Panc1 (cell line): ENCODE measurements around the gene TMEM161A. TPM values are rescaled to one million over a fixed set of nuclear protein-coding genes. Genes with fewer than 3 reads are reported as not detected.

Source experiments
- ATAC-seq: fragments of 200-7000 bp; cut with Tn5 transposase; 2 replicates; pipeline ENCODE4 v1.9.1; 2020; ENCODE audit warnings: mild to moderate bottlenecking, moderate library complexity
- BruUV-seq: library from RNA; stranded (reverse); fragments of 400-500 nt; replicated peaks from 2 replicates; lab custom pipeline; 2021; lab: Mats Ljungman, UMichigan
- CTCF ChIA-PET: fragments of 300-600 bp; sonication (Branson Sonifier 250); formaldehyde crosslinking; loops from one replicate; lab custom pipeline; 2022; ENCODE audit warnings: antibody characterized with exemption; lab: Charles Lee
- POLR2A ChIA-PET: fragments of 300-600 bp; sonication (Branson Sonifier 250); formaldehyde crosslinking; loops from one replicate; lab custom pipeline; 2022; ENCODE audit warnings: antibody characterized with exemption; lab: Charles Lee
- DNase-seq: peaks from one replicate; pipeline ENCODE4 v3.0.0-alpha.2; 2010; ENCODE audit warnings: low read depth, low spot score
- H3K27ac ChIP-seq: 2 replicates; pipeline ENCODE4 v1.5.1; 2011; ENCODE audit warnings: mild to moderate bottlenecking, low read length, inconsistent platforms
- H3K27me3 ChIP-seq: fragments of 200-500 bp; sonication (Bioruptor generic); 2 replicates; pipeline ENCODE4 v1.6.0; 2014; ENCODE audit warnings: low read length, inconsistent platforms; ENCODE audit not compliant: control insufficient read depth, insufficient read depth
- H3K36me3 ChIP-seq: fragments of 200-500 bp; sonication (Bioruptor generic); 2 replicates; pipeline ENCODE4 v1.5.1; 2014; ENCODE audit warnings: inconsistent platforms, mild to moderate bottlenecking, low read length, moderate library complexity; ENCODE audit not compliant: control insufficient read depth, insufficient read depth
- H3K4me1 ChIP-seq: 2 replicates; pipeline ENCODE4 v1.5.1; 2011; ENCODE audit warnings: inconsistent platforms, mild to moderate bottlenecking, low read length, moderate library complexity; ENCODE audit not compliant: control insufficient read depth, insufficient read depth
- H3K4me3 ChIP-seq, 2 experiments: 2 replicates each; pipeline ENCODE4 v1.5.1; 2011 to 2012; ENCODE audit warnings: low read depth in 2 of 2, low read length in 2 of 2, mild to moderate bottlenecking in 2 of 2, inconsistent platforms in 1 of 2, moderate library complexity in 1 of 2
- H3K9me3 ChIP-seq: fragments of 200-500 bp; sonication (Bioruptor generic); 2 replicates; pipeline ENCODE4 v1.5.1; 2014; ENCODE audit warnings: low read depth, mild to moderate bottlenecking, inconsistent platforms, low read length, moderate library complexity; ENCODE audit not compliant: control insufficient read depth, insufficient read depth
- POLR2AphosphoS5 ChIP-seq: IDR thresholded peaks from 2 replicates; pipeline ENCODE4 v1.6.1; 2012; ENCODE audit warnings: mild to moderate bottlenecking, low read depth, low read length, moderate library complexity
- SIN3A ChIP-seq: IDR thresholded peaks from 2 replicates; pipeline ENCODE4 v1.6.1; 2012; ENCODE audit warnings: low read depth, mild to moderate bottlenecking, low read length, moderate library complexity, borderline replicate concordance; ENCODE audit not compliant: insufficient read depth
- TCF7L2 ChIP-seq: IDR thresholded peaks from 2 replicates; pipeline ENCODE4 v1.6.1; 2011; ENCODE audit warnings: mild to moderate bottlenecking, low read depth, low read length, inconsistent platforms
- in situ Hi-C: cut with HindIII; loops from 2 replicates; pipeline ENCODE4 v1.10.0; 2016; ENCODE audit warnings: low sequenced_read_pairs, low pct_unique_long_range_greater_than_20kb
- intact Hi-C: fragments of 100-400 bp; cut with micrococcal nuclease; formaldehyde crosslinking; loops from one replicate; pipeline ENCODE4 v1.10.0; 2022; ENCODE audit not compliant: unreplicated experiment
- total RNA-seq: library from RNA; stranded (reverse); gene quantifications from one replicate; pipeline ENCODE4 v1.2.1, GENCODE V29; 2021; ENCODE audit not compliant: unreplicated experiment
- TF ChIP-seq, protein P1 (sequence below), 2 experiments: IDR thresholded peaks; 2 replicates each; pipeline ENCODE4 v1.6.1; 2011 to 2012; ENCODE audit warnings: low read depth in 2 of 2, control low read depth in 1 of 2, low read length in 1 of 2, mild to moderate bottlenecking in 1 of 2, moderate library complexity in 1 of 2; ENCODE audit not compliant: insufficient read depth in 1 of 2
- TF ChIP-seq, protein P2 (sequence below): fragments of 450-650 bp; IDR thresholded peaks from 2 replicates; pipeline ENCODE4 v1.5.1; 2017; ENCODE audit warnings: mild to moderate bottlenecking

TMEM161A gene
- total RNA-seq, 1 experiment from 2014 or later = 26.7 TPM

DNA sequence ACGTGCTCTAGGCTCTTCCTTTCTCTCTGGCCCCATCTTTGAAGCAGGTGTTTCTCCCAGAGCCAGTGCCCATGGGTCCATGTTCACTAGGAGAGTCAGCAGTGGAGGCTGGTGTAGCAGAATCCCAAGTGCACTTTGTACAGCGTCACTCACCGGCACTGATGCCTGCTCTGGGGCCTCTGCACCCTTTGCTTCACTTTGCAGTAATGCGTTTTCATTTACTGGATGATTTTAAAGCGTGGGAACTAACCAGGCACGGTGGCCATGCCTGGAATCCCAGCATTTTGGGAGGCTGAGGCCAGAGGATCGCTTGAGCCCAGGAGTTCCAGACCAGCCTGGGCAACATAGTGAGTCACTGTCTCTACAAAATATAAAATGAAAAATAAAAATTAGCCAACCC is 43.8 kb downstream of the TMEM161A start:
- intact Hi-C loops (no loop called here), in situ Hi-C loops (no loop called here)
- TF ChIP-seq, protein P1, sequence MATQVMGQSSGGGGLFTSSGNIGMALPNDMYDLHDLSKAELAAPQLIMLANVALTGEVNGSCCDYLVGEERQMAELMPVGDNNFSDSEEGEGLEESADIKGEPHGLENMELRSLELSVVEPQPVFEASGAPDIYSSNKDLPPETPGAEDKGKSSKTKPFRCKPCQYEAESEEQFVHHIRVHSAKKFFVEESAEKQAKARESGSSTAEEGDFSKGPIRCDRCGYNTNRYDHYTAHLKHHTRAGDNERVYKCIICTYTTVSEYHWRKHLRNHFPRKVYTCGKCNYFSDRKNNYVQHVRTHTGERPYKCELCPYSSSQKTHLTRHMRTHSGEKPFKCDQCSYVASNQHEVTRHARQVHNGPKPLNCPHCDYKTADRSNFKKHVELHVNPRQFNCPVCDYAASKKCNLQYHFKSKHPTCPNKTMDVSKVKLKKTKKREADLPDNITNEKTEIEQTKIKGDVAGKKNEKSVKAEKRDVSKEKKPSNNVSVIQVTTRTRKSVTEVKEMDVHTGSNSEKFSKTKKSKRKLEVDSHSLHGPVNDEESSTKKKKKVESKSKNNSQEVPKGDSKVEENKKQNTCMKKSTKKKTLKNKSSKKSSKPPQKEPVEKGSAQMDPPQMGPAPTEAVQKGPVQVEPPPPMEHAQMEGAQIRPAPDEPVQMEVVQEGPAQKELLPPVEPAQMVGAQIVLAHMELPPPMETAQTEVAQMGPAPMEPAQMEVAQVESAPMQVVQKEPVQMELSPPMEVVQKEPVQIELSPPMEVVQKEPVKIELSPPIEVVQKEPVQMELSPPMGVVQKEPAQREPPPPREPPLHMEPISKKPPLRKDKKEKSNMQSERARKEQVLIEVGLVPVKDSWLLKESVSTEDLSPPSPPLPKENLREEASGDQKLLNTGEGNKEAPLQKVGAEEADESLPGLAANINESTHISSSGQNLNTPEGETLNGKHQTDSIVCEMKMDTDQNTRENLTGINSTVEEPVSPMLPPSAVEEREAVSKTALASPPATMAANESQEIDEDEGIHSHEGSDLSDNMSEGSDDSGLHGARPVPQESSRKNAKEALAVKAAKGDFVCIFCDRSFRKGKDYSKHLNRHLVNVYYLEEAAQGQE (IDR thresholded peaks at IDR 0.05; ENCODE audit: insufficient read depth in 1 of 2, low read depth in 2 of 2, low read length in 1 of 2) = no peak
- TF ChIP-seq, protein P2, sequence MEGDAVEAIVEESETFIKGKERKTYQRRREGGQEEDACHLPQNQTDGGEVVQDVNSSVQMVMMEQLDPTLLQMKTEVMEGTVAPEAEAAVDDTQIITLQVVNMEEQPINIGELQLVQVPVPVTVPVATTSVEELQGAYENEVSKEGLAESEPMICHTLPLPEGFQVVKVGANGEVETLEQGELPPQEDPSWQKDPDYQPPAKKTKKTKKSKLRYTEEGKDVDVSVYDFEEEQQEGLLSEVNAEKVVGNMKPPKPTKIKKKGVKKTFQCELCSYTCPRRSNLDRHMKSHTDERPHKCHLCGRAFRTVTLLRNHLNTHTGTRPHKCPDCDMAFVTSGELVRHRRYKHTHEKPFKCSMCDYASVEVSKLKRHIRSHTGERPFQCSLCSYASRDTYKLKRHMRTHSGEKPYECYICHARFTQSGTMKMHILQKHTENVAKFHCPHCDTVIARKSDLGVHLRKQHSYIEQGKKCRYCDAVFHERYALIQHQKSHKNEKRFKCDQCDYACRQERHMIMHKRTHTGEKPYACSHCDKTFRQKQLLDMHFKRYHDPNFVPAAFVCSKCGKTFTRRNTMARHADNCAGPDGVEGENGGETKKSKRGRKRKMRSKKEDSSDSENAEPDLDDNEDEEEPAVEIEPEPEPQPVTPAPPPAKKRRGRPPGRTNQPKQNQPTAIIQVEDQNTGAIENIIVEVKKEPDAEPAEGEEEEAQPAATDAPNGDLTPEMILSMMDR = no peak
- TF ChIP-seq SIN3A (no peak), TCF7L2 (no peak), POLR2AphosphoS5 (no peak)
- CTCF ChIA-PET = no interaction called here
- Histone ChIP-seq H3K27ac (no peak overlapping the region), H3K4me1 (no peaks in the 10 kb centered on the region), H3K36me3 (no peaks in the 10 kb centered on the region), H3K4me3 (no peak overlapping the region), H3K9me3 (no peaks in the 10 kb centered on the region), H3K27me3 (no peaks in the 10 kb centered on the region)
- POLR2A ChIA-PET = no interaction called here
- DNase-seq (no peak), ATAC-seq (no peak)
- no TSS peak for BruUV-seq

DNA sequence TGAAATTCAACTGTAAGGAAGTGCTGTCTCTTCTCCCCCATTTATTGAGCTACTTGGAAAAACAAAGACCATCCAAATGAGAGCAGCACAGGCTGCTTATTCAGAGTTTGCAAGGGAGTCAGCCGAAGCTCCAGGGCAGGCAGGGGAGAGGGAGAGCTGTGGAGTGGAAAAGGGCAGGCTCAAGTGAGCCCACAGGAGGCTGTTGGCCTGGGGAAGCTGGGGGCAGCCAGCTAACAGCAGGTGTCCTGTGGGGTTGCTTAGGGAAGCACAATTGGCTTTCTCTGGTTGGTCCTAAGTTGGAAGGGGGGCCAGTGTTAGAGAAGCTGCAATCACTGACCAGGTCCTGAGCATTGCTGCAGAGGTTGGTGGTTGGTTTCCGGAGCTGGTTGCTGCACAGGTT is 50.6 kb downstream of the TMEM161A start:
- no peak overlapping the region for H3K4me3 ChIP-seq
- intact Hi-C loops = no loop called here
- H3K36me3 ChIP-seq = no peaks in the 10 kb centered on the region
- H3K9me3 ChIP-seq = no peaks in the 10 kb centered on the region
- DNase-seq (no peak), ATAC-seq (0 out of 2 replicates have a peak, but pooled peaks have one; percentile 48)
- ChIA-PET CTCF (no interaction called here), POLR2A (no interaction called here)
- no peak overlapping the region for H3K27ac ChIP-seq
- no peaks in the 10 kb centered on the region for H3K27me3 ChIP-seq
- TF ChIP-seq, protein P2 = no peak
- TF ChIP-seq POLR2AphosphoS5 (no peak), SIN3A (no peak)
- no TSS peak for BruUV-seq
- in situ Hi-C loops = no loop called here
- H3K4me1 ChIP-seq = no peaks in the 10 kb centered on the region
